ENCODE data around the gene GALNT14. TPM values are rescaled to one million over a fixed set of nuclear protein-coding genes. Genes with fewer than 3 reads are reported as not detected.

Gene GALNT14
- total RNA-seq, 3 donors from 2014 or later (not counting 1 experiment from before 2014, with no cell fraction given): 0.68 TPM; not detected in 2

- Histone ChIP-seq H3K4me3 (ENCODE audit: low read length) (no peak overlapping the region), H3K27ac (ENCODE audit: low read length) (no peak overlapping the region), H3K4me1 (ENCODE audit: control insufficient read depth, insufficient read depth, low read length) (no peaks in the 10 kb centered on the region), H3K9me3 (ENCODE audit: control insufficient read depth, insufficient read depth, low read length) (no peaks in the 10 kb centered on the region), H3K27me3 (ENCODE audit: control insufficient read depth, insufficient read depth, low read length) (no peaks in the 10 kb centered on the region), H3K36me3 (ENCODE audit: control insufficient read depth, insufficient read depth, low read length) (no peaks in the 10 kb centered on the region)
- TF ChIP-seq CTCF (IDR thresholded peaks at IDR 0.05): no peak
- WGBS (ENCODE audit: insufficient coverage): 80% methylated on average over 12 of the region's 12 CpGs
- no peaks in the 10 kb centered on the region for H3K4me1 Mint-ChIP-seq
- H3K9me3 Mint-ChIP-seq: no peaks in the 10 kb centered on the region
- H3K4me3 Mint-ChIP-seq: no peak overlapping the region
- DNase-seq (no peak), ATAC-seq (no peak)
- intact Hi-C loops (cut with micrococcal nuclease): no loop called here
- peaks cover 6 to 19% of the 10 kb centered on the region in 2 donors for H3K27me3 Mint-ChIP-seq (ENCODE audit: low read depth in 2 of 2)
- H3K36me3 Mint-ChIP-seq: no peaks in the 10 kb centered on the region
- no peak overlapping the region for H3K27ac Mint-ChIP-seq
Measured at GRCh38 chr2:31008561-31009114, 129.6 kb downstream of the GALNT14 start.

- H3K4me1 ChIP-seq (ENCODE audit: control insufficient read depth, insufficient read depth, low read length): no peaks in the 10 kb centered on the region
- no peak for ATAC-seq
- no peaks in the 10 kb centered on the region for H3K27me3 ChIP-seq (ENCODE audit: control insufficient read depth, insufficient read depth, low read length)
- no peaks in the 10 kb centered on the region for H3K9me3 Mint-ChIP-seq
- DNase-seq: no peak
- no peaks in the 10 kb centered on the region for H3K9me3 ChIP-seq (ENCODE audit: control insufficient read depth, insufficient read depth, low read length)
- H3K4me1 Mint-ChIP-seq: no peaks in the 10 kb centered on the region
- no peak overlapping the region for H3K4me3 ChIP-seq (ENCODE audit: low read length)
- H3K27ac Mint-ChIP-seq: no peak overlapping the region
- H3K27ac ChIP-seq (ENCODE audit: low read length): no peak overlapping the region
- intact Hi-C loops (cut with micrococcal nuclease): no loop called here
- no peaks in the 10 kb centered on the region for H3K36me3 ChIP-seq (ENCODE audit: control insufficient read depth, insufficient read depth, low read length)
- no peak for TF ChIP-seq CTCF (IDR thresholded peaks at IDR 0.05)
- H3K27me3 Mint-ChIP-seq (ENCODE audit: low read depth in 2 of 2): peaks cover 16 to 17% of the 10 kb centered on the region in 2 donors
- H3K36me3 Mint-ChIP-seq: no peaks in the 10 kb centered on the region
- no peak overlapping the region for H3K4me3 Mint-ChIP-seq
Measured at GRCh38 chr2:31004257-31004656, 134.0 kb downstream of the GALNT14 start.

GRCh38 chr2:31003749-31004148 is 134.5 kb downstream of the GALNT14 start:
- no peaks in the 10 kb centered on the region for H3K27me3 ChIP-seq (ENCODE audit: control insufficient read depth, insufficient read depth, low read length)
- H3K27ac Mint-ChIP-seq: no peak overlapping the region
- H3K9me3 ChIP-seq (ENCODE audit: control insufficient read depth, insufficient read depth, low read length): no peaks in the 10 kb centered on the region
- WGBS (ENCODE audit: insufficient coverage): 55% methylated on average over 7 of the region's 8 CpGs
- no peaks in the 10 kb centered on the region for H3K4me1 Mint-ChIP-seq
- H3K4me3 ChIP-seq (ENCODE audit: low read length): no peak overlapping the region
- no peak overlapping the region for H3K4me3 Mint-ChIP-seq
- peaks cover 15 to 17% of the 10 kb centered on the region in 2 donors for H3K27me3 Mint-ChIP-seq (ENCODE audit: low read depth in 2 of 2)
- no peaks in the 10 kb centered on the region for H3K36me3 ChIP-seq (ENCODE audit: control insufficient read depth, insufficient read depth, low read length)
- H3K9me3 Mint-ChIP-seq: no peaks in the 10 kb centered on the region
- H3K36me3 Mint-ChIP-seq: no peaks in the 10 kb centered on the region
- TF ChIP-seq CTCF (IDR thresholded peaks at IDR 0.05): no peak
- DNase-seq: no peak
- no peak for ATAC-seq
- intact Hi-C loops (cut with micrococcal nuclease): no loop called here
- no peaks in the 10 kb centered on the region for H3K4me1 ChIP-seq (ENCODE audit: control insufficient read depth, insufficient read depth, low read length)
- H3K27ac ChIP-seq (ENCODE audit: low read length): no peak overlapping the region

GRCh38 chr2:31002537-31003150 is 135.6 kb downstream of the GALNT14 start:
- no peaks in the 10 kb centered on the region for H3K36me3 Mint-ChIP-seq

More at GRCh38 chr2:31002537-31003150, 135.6 kb downstream of the GALNT14 start:
- Mint-ChIP-seq H3K4me1 (no peaks in the 10 kb centered on the region), H3K27ac (no peak overlapping the region), H3K9me3 (no peaks in the 10 kb centered on the region), H3K4me3 (no peak overlapping the region), H3K27me3 (ENCODE audit: low read depth in 2 of 2) (peaks cover 13 to 17% of the 10 kb centered on the region in 2 donors)
- 88% methylated on average over 1 of the region's 4 CpGs for WGBS (ENCODE audit: insufficient coverage)
- Histone ChIP-seq H3K4me3 (ENCODE audit: low read length) (no peak overlapping the region), H3K27me3 (ENCODE audit: control insufficient read depth, insufficient read depth, low read length) (no peaks in the 10 kb centered on the region), H3K27ac (ENCODE audit: low read length) (no peak overlapping the region), H3K9me3 (ENCODE audit: control insufficient read depth, insufficient read depth, low read length) (no peaks in the 10 kb centered on the region), H3K4me1 (ENCODE audit: control insufficient read depth, insufficient read depth, low read length) (no peaks in the 10 kb centered on the region), H3K36me3 (ENCODE audit: control insufficient read depth, insufficient read depth, low read length) (no peaks in the 10 kb centered on the region)
- no peak for TF ChIP-seq CTCF (IDR thresholded peaks at IDR 0.05)
- intact Hi-C loops (cut with micrococcal nuclease): no loop called here
- DNase-seq (no peak), ATAC-seq (no peak)
